GM12865 (cell line): ENCODE data around the gene CADM2.

ENCODE experiments used
- DNase-seq: peaks from one replicate; pipeline ENCODE4 v3.0.0; 2010; ENCODE audit warnings: low read depth
- H3K4me3 ChIP-seq: 2 replicates; pipeline ENCODE4 v1.5.1; 2011; ENCODE audit warnings: mild to moderate bottlenecking, low read depth, low read length, control low read depth
- CTCF ChIP-seq: IDR thresholded peaks from 2 replicates; pipeline ENCODE4 v1.5.1; 2011; ENCODE audit warnings: low read length, control low read depth, low read depth, inconsistent platforms; ENCODE audit not compliant: insufficient read depth; ENCODE audit errors: missing control alignments

The CADM2 gene

GRCh38 chr3:85037203-85037602 lies 78.4 kb downstream of the CADM2 start:
- TF ChIP-seq CTCF: no peak
- no peak overlapping the region for H3K4me3 ChIP-seq
- DNase-seq: no peak

DNA sequence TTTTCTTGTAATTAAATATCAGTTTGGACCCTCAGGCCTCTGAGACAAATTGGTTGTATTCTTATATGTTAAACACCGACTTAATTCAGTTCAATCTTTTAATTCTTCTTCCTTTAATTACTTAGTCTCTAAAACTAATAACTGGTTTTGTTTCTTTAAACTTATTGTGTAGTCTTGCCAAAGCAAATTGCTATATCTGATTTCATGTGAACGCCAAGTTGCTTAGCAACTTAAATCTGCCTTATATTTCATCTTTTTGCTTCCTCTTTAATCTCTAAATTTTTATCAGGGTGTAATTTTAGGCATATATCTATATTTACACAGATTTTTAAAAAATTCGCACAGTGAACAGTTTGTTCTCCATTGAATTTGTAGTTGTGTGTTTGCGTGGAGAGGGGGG lies 82.2 kb downstream of the CADM2 start:
- DNase-seq: no peak
- no peak for TF ChIP-seq CTCF
- no peak overlapping the region for H3K4me3 ChIP-seq

DNA sequence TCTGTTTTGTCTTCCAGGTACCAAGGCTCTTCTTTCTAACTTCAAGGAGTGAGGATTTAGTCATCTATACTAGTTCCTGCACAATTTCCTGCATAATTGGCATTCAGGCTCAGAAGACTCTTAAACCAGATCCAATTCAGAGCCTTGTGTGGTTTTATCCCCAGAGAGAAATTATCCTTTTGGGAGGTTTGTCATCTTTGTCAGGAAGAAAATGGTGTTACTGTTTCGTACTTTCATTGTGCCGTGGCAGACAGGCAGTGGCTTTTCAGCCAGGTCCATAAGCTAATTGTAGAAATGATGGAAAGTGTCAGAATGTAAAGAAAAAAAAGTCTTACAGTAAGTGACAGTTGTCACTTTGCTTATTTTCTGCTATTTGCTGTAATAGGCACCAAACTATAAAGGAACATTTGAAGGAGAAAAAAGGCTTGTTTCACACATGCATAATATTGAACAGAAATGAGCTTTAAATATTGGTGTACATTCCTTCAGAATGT lies 82.8 kb downstream of the CADM2 start:
- no peak for TF ChIP-seq CTCF
- DNase-seq: no peak
- H3K4me3 ChIP-seq: no peak overlapping the region

- no peak for DNase-seq
- no peak overlapping the region for H3K4me3 ChIP-seq
- no peak for TF ChIP-seq CTCF
Observed at GRCh38 chr3:85050821-85051220, 92.0 kb downstream of the CADM2 start.

DNA sequence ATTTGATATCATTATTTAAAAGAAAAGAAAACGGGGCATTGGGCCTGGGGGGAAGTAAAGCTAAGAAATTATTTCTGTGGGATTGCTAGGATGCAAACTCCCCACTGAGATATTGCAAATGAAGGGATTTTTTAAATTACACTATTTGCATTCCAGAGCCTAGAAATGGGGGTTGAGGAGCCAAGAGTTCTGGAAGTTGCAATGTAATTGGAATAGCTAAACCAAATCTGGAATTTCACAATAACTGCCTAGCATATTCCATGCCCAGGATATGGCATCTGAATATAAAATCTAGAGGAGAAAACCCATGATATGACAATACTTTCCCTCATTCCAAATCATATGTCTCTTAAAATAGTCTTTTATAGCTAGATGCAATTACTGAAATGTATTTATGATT lies 93.0 kb downstream of the CADM2 start:
- no peak for TF ChIP-seq CTCF
- DNase-seq: no peak
- no peak overlapping the region for H3K4me3 ChIP-seq

DNA sequence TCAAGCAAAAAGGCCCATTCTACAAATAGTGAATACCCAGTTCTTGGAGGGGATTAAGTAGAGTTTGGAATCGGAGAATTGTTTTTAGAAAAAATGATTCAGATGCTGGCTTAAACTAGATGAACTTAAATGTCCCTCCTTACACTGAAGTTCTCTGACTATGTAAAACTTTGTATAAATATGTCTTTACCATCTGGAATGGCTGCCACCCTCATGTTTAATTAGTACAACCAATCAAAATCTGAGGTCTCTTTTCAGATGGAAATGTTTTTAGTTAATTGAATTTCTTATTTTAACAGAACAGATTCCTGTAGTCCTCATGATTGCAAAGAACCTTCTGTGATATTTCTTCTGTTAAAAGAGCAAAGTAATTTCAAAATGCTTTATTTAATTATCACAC lies 94.8 kb downstream of the CADM2 start:
- TF ChIP-seq CTCF: no peak
- no peak overlapping the region for H3K4me3 ChIP-seq
- DNase-seq: no peak

- H3K4me3 ChIP-seq: no peak overlapping the region
- DNase-seq: no peak
- no peak for TF ChIP-seq CTCF
Observed at GRCh38 chr3:85054579-85054978, 95.8 kb downstream of the CADM2 start.
